K562 treated with DMSO at 1 percent for 48 hours (cell line): ENCODE measurements around the gene EXOC3L1. TPM values are rescaled to one million over a fixed set of nuclear protein-coding genes. Genes with fewer than 3 reads are reported as not detected.

Experiments used
- total RNA-seq: library from RNA; unstranded; fragments of 300-600 nt; gene quantifications from 2 replicates; pipeline ENCODE4 v1.2.3, GENCODE V29; 2022; ENCODE audit warnings: low replicate concordance; ENCODE audit errors: extremely low read depth

The EXOC3L1 gene
- total RNA-seq: not detected in 2 replicates

DNA sequence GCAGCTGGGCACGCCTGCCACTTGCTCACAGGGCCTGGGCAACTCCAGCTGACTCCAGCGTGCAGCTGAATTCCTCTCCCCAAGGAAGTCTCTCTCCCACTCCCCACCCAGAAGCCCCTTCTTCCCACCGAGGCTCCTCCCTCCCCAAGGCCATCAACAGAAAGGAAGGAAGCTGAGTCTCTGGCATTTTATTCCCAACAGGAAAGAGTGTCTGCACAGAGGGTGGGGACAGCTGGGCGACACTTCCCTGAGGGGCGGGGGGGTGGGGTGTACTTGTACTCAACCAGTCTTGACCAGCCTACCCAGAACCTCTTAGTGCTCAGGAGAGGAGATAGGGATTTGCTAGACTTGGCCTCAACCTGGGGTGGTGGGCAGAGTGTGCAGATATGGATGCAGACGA lies at the start of gene EXOC3L1:
EXOC3L1 (minus strand) TSS at position 96 of the 400 bp plus-strand sequence. CDS start 460 bp downstream, outside the sequence.

GRCh38 chr16:67226804-67227566 lies 37.0 kb upstream of the EXOC3L1 start, which contains the start of gene TMEM208:
TSS of gene TMEM208 (plus strand) at chr16:67227130. CDS start at chr16:67227219, 89 bp downstream.

GRCh38 chr16:67199011-67199807 lies 9.3 kb upstream of the EXOC3L1 start, which contains the start of gene ELMO3:
TSS of gene ELMO3 (plus strand) at chr16:67199131. CDS start at chr16:67199327, 196 bp downstream.

GRCh38 chr16:67191995-67192681 lies 2.2 kb upstream of the EXOC3L1 start, which contains the start of gene E2F4:
TSS of gene E2F4 (plus strand) at chr16:67192155. CDS start at chr16:67192228, 73 bp downstream.

GRCh38 chr16:67183627-67184452 lies 6.1 kb downstream of the EXOC3L1 start, which contains the start of gene MATCAP1:
TSS of gene MATCAP1 (minus strand) at chr16:67183963. CDS start at chr16:67180610, 3,353 bp downstream.

GRCh38 chr16:67170168-67170948 lies 19.6 kb downstream of the EXOC3L1 start, which contains the start of gene NOL3:
TSS of gene NOL3 (plus strand) at chr16:67170538.

DNA sequence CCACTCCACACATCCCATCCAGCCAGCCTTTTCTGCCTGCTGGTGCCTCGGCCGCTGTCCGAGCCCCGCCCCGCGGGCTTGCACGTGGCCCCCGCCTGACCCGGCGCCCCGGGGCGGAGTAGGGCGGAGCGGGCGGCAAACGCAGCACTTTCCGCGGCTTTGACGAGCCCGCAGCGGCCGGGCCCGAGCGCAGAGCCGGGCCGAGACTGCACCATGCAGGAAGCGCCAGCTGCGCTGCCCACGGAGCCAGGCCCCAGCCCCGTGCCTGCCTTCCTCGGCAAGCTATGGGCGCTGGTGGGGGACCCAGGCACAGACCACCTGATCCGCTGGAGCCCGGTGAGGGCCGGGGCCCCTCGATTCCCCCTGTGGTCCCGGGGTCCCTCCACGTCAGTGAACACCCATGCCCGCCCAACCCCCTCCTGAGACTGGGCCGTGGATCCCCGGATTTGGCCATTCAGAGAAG lies 25.3 kb downstream of the EXOC3L1 start, which contains the start of gene HSF4:
HSF4 (plus strand) TSS at position 147 of the 463 bp plus-strand sequence; CDS start at position 214, 67 bp downstream.

GRCh38 chr16:67150833-67151396 lies 39.0 kb downstream of the EXOC3L1 start, which contains the start of gene B3GNT9:
TSS of gene B3GNT9 (minus strand) at chr16:67150998. CDS start at chr16:67150485, 513 bp downstream.

Other genes with a start within 250 kb of the EXOC3L1 start
- not detected in 2 replicates for gene CES3, start 228.9 kb downstream of the EXOC3L1 start, total RNA-seq
- not detected in 2 replicates for gene CES4A, start 201.5 kb downstream of the EXOC3L1 start, total RNA-seq
- gene CBFB, start 161.0 kb downstream of the EXOC3L1 start, total RNA-seq: 506 TPM in 1 of 2 replicates, not detected in the other
- not detected in 2 replicates for gene PHAF1, start 80.2 kb downstream of the EXOC3L1 start, total RNA-seq
- gene B3GNT9, start 39.1 kb downstream of the EXOC3L1 start, total RNA-seq: not detected in 2 replicates
- not detected in 2 replicates for gene TRADD, start 30.2 kb downstream of the EXOC3L1 start, total RNA-seq
- not detected in 2 replicates for gene FBXL8, start 30.2 kb downstream of the EXOC3L1 start, total RNA-seq
- not detected in 2 replicates for gene HSF4, start 25.4 kb downstream of the EXOC3L1 start, total RNA-seq
- gene NOL3, start 19.6 kb downstream of the EXOC3L1 start, total RNA-seq: not detected in 2 replicates
- not detected in 2 replicates for gene MATCAP1, start 6.2 kb downstream of the EXOC3L1 start, total RNA-seq
- gene E2F4, start 2.0 kb upstream of the EXOC3L1 start, total RNA-seq: not detected in 2 replicates
- not detected in 2 replicates for gene ELMO3, start 9.0 kb upstream of the EXOC3L1 start, total RNA-seq
- gene TMEM208, start 37.0 kb upstream of the EXOC3L1 start, total RNA-seq: not detected in 2 replicates
- not detected in 2 replicates for gene FHOD1, start 57.3 kb upstream of the EXOC3L1 start, total RNA-seq
- gene SLC9A5, start 58.8 kb upstream of the EXOC3L1 start, total RNA-seq: not detected in 2 replicates
- gene PLEKHG4, start 89.4 kb upstream of the EXOC3L1 start, total RNA-seq: not detected in 2 replicates
- gene KCTD19, start 136.6 kb upstream of the EXOC3L1 start, total RNA-seq: not detected in 2 replicates
- gene LRRC36, start 136.7 kb upstream of the EXOC3L1 start, total RNA-seq: not detected in 2 replicates
- not detected in 2 replicates for gene TPPP3, start 203.4 kb upstream of the EXOC3L1 start, total RNA-seq
- gene ZDHHC1, start 226.3 kb upstream of the EXOC3L1 start, total RNA-seq: not detected in 2 replicates
- gene HSD11B2, start 241.0 kb upstream of the EXOC3L1 start, total RNA-seq: not detected in 2 replicates